HG03571 (cell line): Measurements from ENCODE around the gene SMIM44.
"Not testable (repeated sequence)": the region's sequence is repeated elsewhere in the genome, so short reads cannot be mapped to it uniquely, and the experiment has no call there.

Experiments used
- ATAC-seq: cut with Tn5 transposase; IDR thresholded peaks from one replicate; pipeline ENCODE4 v1.9.1; 2021; ENCODE audit not compliant: unreplicated experiment

Gene SMIM44

GRCh38 chr19:3483226-3483628 lies at the start of gene SMIM44:
Gene SMIM44, minus strand, starts transcription at chr19:3483441. Its CDS starts 38 bp downstream, at chr19:3483403.
- ATAC-seq, result no peak

- no peak for ATAC-seq
Measured at GRCh38 chr19:3533033-3533432, 49.8 kb upstream of the SMIM44 start.

DNA sequence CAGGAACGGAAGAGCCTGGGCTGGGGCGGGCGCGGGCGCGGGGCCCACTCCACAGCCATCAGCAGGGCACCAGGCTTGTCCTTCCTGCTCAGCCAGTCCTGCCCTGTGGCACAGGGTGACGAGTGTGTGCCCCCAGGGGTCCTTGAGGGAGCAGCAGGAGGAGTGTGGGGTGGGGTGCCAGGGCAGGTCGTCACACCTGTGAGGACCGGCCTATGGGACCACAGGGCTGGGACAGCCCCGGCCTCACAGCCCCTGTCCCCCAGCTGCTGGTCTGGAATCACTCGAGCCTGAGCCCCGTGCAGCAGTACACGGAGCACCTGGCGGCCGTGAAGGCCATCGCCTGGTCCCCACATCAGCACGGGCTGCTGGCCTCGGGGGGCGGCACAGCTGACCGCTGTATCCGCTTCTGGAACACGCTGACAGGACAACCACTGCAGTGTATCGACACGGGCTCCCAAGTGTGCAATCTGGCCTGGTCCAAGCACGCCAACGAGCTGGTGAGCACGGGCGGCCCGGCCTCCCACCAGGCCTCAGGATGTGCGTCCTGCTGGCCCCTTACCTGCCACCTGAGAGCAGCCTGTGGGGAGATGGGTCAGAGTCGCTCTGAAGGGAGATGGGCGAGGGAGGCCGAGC lies 49.0 kb upstream of the SMIM44 start:
- no peak for ATAC-seq

- no peak for ATAC-seq
Measured at GRCh38 chr19:3531716-3532115, 48.5 kb upstream of the SMIM44 start.

DNA sequence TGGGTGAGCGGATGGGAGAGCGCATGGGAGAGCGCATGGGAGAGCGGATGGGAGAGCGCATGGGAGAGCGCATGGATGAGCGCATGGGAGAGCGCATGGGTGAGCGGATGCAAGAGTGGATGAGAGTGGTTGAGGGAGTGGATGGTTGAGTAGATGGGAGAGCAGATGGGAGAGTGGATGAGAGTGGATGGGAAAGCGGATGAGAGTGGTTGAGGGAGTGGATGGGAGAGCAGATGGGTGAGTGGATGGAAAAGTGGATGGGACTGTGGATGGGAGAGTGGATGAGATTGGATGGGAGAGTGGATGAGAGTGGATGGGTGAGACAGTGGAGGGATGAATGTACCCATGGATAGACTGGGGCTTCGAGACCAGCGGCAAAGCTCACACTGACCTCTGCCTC lies 47.1 kb upstream of the SMIM44 start:
- no peak for ATAC-seq

DNA sequence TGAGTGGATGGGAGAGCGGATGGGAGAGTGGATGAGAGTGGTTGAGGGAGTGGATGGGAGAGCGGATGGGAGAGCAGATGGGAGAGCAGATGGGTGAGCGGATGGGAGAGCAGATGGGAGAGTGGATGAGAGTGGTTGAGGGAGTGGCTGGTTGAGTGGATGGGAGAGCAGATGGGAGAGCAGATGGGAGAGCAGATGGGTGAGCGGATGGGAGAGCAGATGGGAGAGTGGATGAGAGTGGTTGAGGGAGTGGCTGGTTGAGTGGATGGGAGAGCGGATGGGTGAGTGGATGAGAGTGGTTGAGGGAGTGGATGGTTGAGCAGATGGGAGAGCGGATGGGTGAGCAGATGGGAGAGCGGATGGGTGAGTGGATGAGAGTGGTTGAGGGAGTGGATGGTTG lies 46.1 kb upstream of the SMIM44 start:
- ATAC-seq, result not testable (repeated sequence)

- ATAC-seq, result no peak
Measured at GRCh38 chr19:3528539-3529211, 45.4 kb upstream of the SMIM44 start.

GRCh38 chr19:3528080-3528479 lies 44.8 kb upstream of the SMIM44 start:
- ATAC-seq, result no peak

GRCh38 chr19:3527238-3527910 lies 44.1 kb upstream of the SMIM44 start:
- ATAC-seq, result no peak

DNA sequence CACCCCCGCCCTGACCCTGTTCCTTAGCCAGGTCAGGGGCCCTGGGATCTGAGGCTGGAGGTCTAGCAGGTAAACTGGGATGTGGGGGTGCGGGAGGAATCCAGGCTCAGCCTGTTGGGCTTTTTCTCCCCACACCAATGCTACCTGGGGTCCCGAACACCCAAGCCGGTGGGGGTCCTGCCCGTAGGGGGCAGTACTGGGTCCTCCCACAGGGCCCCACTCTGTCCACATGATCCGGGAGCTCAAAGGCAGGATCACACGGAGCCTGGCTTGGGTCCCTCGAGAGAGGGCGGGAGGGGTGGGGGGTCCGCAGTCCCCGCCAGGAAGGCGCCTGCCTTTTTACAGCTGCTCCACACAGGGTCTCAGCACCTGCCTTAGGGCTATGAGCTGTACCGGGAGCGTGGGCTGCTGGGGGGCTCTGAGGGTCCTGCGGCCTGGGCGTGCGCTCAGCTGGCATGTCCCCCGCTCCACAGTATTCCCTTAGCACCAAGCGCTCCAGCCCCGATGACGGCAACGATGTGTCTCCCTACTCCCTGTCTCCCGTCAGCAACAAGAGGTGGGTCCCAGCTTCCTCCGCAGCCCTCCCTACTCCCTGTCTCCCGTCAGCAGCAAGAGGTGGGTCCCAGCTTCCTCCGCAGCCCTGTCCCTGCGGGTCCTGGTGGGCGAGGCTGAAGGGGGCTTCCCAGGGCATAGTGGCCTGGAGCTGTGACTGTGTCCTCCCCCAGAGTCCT lies 43.4 kb upstream of the SMIM44 start:
- no peak for ATAC-seq

- ATAC-seq, result no peak
Measured at GRCh38 chr19:3524904-3525451, 41.7 kb upstream of the SMIM44 start.

DNA sequence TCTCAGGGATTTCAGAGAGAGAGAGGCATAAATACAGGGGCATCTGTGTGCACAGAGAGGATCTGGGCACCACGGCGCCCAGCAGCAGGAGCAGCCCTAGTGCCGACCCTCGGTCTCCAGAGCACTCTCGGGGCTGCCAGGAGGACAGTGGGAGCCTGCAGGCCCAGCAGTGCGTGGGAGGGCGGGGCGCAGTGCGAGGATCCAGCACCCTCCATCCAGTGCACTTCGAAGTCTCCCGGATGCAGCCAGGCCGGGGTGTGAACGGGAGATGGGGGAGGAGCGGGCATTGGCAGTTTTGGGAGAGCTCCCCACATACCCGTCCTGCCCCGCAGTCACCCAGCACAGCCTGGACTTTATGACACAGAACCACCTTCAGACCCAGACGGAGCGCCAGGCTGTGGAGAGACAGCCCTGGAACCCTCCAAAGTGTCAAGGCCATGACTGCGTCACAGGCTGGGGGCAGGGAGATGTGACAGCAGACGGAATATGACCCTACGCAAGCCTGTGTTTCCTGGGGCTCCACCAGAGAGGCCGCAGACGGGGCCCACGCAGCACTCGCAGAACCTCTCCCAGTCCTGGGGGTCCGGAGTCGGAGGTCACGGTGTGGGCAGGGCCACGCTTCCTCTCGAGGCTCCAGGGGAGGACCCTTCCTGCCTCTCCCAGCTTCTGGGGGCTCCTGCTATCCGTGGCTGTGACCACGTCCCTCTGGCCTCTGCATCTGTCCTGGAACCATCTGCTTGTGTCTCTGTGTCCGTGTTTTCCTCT lies 41.0 kb upstream of the SMIM44 start:
- no peak for ATAC-seq

DNA sequence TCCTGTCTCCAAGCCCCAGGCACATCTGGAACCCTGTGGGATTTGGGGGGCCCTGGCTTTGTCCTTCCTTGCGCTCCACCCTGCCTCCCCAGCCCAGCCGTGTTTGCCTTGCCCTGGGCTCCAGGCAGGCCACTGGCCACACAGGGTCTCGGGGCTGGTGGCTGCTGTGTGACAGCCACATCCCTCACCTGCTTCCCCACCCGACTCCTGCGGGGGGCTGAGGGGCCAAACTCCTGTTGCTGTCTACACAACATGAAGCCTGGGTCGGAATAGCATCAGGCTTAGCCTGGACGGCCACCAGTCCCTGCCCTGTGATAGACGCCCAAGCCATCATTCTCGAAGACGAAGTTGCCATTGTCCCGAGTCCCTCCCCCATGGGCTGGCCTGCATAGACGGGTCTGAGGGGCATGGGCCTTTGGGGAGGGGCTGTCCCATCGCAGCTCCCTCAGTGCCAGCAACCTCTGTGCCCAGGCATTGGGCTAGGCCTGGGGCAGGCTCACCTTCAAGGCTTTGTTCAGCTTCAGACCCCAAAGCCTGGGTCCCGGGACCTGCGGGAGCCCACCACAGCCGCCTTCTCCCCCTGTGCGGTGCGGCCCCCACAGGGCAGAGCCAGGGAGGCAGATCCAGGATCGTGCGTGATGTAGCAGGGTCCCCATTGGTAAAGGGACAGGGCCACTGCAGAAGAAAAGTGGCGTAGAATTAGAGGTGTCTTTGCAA lies 40.3 kb upstream of the SMIM44 start:
- ATAC-seq, result no peak

- ATAC-seq, result no peak
Measured at GRCh38 chr19:3522421-3523360, 39.5 kb upstream of the SMIM44 start.

DNA sequence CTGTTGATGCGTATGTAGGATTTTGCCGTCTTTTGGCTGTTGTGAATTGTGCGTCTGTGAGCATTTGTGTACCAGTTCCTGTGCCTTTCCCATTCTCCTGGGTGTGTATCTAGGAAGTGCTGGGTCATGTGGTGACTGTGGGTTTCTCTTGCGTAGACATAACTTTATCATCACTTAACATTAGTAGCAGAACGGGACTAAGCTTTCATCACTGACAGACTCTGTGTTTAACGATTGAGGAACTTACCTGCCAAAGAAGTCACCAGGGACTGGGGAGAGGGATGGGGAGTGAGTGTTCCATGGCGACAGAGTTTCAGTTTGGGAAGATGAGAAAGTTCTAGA lies 37.8 kb upstream of the SMIM44 start:
- no peak for ATAC-seq

GRCh38 chr19:3520166-3521103 lies 37.2 kb upstream of the SMIM44 start:
- ATAC-seq, result no peak

- no peak for ATAC-seq
Measured at GRCh38 chr19:3519126-3519525, 35.9 kb upstream of the SMIM44 start.

- ATAC-seq, result no peak
Measured at GRCh38 chr19:3518659-3519058, 35.4 kb upstream of the SMIM44 start.
